ENCODE data around the gene FADS1.

DNA sequence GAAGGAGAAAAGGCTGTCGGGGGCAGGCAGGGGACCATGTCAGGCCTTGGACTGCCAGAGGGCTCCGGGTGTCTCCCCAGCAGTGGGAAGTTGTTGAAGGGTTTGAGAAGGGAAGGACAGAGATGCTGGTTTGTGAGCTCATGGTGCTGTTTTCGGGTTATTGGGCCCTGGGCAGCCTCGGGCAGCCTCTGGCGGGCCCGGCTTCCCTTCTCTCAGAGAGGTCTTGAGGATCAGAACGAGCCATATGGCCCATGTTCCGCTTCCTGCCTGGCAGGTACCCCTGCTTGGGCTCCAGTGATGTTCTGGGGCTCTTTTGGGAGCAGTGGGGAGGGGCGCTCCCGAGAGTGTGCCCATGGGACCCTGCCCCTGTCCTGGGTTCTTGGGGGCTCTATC lies 54.6 kb downstream of the FADS1 start:
- TF ChIP-seq, protein P1, sequence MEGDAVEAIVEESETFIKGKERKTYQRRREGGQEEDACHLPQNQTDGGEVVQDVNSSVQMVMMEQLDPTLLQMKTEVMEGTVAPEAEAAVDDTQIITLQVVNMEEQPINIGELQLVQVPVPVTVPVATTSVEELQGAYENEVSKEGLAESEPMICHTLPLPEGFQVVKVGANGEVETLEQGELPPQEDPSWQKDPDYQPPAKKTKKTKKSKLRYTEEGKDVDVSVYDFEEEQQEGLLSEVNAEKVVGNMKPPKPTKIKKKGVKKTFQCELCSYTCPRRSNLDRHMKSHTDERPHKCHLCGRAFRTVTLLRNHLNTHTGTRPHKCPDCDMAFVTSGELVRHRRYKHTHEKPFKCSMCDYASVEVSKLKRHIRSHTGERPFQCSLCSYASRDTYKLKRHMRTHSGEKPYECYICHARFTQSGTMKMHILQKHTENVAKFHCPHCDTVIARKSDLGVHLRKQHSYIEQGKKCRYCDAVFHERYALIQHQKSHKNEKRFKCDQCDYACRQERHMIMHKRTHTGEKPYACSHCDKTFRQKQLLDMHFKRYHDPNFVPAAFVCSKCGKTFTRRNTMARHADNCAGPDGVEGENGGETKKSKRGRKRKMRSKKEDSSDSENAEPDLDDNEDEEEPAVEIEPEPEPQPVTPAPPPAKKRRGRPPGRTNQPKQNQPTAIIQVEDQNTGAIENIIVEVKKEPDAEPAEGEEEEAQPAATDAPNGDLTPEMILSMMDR (IDR thresholded peaks at IDR 0.05) = no peak
- TF ChIP-seq POLR2A (IDR thresholded peaks at IDR 0.05) = no peak

Data from testis (tissue), 2 donors.